NCI-H1436 treated with DMSO at 0.1 percent for 48 hours (cell line): ENCODE results near the gene LGALS7.
"Not testable (repeated sequence)": the region's sequence is repeated elsewhere in the genome, so short reads cannot be mapped to it uniquely, and the experiment has no call there.

Experiments
- DNase-seq: peaks from one replicate; lab custom pipeline; 2025; lab: John Stamatoyannopoulos, UW

The LGALS7 gene

DNA sequence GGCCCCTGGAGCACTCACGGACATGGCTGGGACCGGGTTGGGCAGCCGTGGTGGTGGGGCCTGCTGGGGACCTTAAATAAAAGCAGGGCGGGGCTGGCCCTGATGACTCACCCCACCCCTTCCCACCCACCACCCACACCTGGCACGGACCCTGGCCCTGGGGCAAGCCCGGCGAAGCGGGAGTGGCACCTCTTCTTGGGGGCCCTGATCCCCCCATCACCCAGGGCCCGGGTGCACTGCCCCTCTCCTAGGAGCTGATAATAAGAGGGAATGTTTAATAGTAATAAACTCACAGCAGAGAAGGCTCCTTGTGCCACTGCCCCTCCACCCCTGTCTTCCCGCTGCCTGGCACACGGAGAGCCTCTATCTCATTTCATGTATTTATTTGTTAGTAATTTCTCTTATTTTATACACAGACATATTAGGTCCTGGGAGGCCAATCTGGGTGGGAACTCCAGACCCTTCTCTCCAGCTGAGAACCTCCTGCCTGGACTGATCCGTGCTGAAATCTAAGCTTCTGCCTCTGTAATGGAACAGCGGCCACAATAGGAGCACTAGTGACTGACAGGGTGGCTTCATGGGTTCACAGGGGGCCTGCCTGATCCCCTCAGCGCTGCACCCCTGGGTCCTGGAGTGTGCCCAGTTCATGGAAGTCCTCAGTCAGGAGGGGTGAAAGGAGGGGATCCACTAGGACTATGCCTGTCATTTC, at the start of gene LGALS7:
LGALS7 (minus strand) TSS at position 49 of the 709 bp plus-strand sequence; CDS start at position 24, 25 bp downstream.
- no peak for DNase-seq

- not testable (repeated sequence) for DNase-seq
Observed at GRCh38 chr19:38821230-38821825, 48.0 kb upstream of the LGALS7 start.

- no peak for DNase-seq
Observed at GRCh38 chr19:38819231-38819920, 46.1 kb upstream of the LGALS7 start.

- no peak for DNase-seq
Observed at GRCh38 chr19:38817081-38817480, 43.8 kb upstream of the LGALS7 start.

DNA sequence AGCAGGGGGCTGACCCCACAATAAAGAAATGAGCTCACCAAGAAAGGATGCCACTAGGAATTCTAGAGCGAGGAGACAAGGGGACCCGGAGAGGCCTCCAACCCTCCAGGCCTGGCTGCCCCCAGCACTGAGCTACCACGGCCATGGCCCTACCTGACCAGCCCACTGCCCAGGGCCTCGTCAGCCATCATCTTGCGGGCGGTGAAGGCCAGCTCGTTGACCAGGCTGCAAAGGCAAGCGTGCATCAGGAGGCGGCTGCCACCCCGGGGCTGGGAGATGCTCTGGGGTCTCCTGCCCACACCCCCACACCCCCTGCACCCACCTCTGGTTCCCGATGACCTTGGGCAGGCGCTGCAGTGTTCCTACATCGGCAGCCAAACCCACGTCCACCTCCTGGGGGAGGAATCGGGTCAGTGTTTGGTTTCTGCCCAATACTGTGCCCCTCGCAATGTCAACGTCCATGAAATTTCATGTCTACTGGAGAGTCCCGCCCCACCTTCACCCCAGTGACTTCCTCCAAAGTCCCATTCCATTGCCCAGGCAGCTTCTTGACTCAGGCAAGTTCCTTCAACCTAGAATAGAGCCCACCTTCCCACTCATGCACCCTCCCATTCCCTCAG, 42.9 kb upstream of the LGALS7 start:
- no peak for DNase-seq

DNA sequence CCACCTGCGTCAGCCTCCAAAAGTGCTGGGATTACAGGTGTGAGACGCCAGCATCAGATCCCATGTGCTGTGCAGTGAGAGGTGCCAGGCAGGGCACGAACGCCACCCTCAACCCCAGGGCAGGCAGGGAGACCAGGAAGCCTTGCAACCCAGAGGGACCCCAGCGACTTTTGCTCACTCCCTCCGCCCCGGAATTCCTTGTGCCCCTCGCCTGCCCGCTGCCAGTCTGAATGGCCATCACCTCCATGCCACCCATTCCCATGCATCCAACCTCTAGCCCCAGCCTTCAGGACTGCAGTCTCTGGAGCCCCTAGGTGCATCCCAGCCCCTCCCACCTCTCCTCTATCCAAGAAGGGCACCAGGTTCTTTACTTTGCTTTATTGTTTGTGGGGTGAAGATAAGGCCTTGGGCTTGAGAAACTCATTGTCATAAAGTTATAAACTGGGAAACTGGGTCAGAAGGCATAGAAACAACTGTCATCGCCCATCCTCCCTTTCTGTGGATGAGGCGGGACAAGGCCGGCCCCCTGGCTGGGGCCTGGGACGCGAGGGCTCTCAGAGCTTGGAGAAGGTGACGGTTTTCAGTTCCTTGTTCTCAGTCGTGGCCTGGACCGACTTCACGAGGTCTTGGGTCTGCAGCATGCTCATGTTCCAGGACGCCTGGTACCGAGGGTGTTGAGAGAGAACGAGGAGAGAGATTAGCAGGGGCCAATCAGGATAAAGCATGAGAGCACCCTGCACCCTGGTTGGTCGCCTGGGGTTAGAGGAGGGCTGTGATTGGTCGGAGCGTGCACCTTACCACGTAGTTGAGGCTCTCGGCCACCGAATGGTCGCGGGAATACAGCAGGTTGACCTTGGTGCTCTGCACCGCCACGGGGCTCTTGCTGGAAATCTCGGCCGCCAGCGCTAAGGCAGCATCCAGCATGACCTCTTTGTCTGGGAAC, 42.0 kb upstream of the LGALS7 start:
- DNase-seq: no peak

DNA sequence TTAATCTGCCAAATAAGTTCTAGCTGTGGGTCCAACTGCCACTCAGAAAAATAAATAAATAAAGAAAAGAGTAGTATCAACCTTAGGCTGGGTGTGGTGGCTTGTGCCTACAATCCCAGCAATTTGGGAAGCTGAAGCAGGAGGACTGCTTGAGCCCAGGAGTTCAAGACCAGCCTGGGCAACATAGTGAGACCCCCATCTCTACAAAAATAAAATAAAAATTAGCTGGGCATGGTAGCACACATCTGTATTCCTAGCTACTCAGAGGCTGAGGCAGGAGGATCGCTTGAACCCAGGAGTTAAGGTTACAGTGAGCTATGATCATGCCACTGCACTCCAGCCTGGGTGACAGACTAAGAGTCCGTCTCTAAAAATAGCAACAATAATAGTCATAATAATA, 40.6 kb upstream of the LGALS7 start:
- DNase-seq: not testable (repeated sequence)

DNA sequence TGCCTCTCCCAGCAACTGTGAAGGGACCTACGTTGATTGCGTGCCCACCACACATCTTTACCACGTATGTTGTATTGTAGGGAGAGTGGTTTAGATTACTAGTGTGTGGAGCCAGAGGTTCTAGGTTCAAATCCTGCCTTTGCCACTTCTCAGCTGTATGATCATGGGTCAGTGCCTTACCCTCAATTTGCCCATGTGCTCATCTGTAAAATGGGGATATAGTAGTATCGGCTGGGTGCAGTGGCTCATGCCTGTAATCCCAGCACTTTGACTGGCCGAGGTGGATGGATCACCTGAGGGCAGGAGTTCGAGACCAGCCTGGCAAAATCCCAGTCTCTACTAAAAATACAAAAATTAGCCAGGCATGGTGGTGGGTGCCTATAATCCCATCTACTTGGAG, 40.0 kb upstream of the LGALS7 start:
- DNase-seq: no peak

GRCh38 chr19:38812841-38813320, 39.6 kb upstream of the LGALS7 start, which contains the start of gene LGALS4:
Gene LGALS4 (minus strand): TSS chr19:38812945. CDS start chr19:38812886, 59 bp downstream.
- DNase-seq: no peak

DNA sequence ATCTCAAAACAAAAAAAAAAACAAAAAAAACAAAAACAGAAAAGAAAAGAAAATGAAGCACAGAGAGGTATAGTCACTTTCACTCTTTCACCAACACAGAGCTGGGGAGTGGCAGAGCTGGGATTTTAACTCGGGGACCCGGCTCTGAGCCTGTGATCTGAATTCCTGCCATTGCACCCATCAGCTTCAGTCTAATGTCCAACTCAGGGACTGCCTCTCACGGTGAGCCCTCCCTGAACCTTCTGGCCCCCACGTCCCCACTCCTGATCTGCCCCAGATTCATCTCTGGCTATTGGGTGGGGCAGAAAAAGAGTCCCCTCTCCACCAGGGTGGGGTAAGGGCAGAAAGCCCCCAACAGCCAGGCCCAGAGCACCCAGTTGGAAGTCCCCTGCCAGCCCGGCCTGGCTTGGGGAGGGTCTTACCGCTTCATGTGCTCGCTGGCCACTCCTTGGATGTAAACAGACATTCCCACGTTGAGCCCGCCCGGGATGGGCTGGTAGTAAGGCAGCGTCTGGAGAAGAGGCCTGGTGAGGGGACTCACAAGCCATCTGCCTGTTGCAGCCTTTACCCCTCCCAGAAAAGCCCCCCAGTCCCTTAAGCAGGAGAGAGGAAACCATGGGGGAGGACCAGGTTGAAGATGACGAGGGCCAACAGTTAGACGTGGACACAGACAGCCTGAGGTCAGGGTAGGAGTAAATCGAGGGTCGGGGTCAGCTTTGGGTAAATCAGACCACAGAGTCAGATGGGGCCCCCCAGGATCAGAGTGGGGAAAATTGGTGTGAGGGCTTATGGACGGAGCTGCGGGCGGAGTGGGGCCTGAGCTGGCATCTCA, 38.9 kb upstream of the LGALS7 start:
- DNase-seq: no peak

- no peak for DNase-seq
Observed at GRCh38 chr19:38809592-38810252, 36.4 kb upstream of the LGALS7 start.

GRCh38 chr19:38808741-38809140, 35.4 kb upstream of the LGALS7 start:
- DNase-seq: no peak

DNA sequence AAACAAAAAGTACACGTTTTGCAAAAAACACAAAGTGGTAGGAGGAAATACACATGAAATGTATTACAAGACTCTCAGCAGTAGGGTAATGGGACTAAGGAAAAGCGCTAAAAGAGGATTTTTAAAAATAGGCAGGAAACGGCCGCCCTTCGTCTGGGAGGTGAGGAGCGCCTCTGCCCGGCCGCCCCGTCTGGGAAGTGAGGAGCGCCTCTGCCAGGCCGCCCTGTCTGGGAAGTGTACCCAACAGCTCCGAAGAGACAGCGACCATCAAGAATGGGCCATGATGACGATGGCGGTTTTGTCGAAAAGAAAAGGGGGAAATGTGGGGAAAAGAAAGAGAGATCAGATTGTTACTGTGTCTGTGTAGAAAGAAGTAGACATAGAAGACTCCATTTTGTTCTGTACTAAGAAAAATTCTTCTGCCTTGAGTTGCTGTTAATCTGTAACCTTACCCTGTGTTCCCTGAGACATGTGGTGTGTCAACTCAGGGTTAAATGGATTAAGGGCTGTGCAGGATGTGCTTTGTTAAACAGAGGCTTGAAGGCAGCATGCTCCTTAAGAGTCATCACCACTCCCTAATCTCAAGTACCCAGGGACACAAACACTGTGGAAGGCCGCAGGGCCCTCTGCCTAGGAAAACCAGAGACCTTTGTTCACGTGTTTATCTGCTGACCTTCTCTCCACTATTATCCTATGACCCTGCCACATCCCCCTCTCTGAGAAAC, 34.2 kb upstream of the LGALS7 start:
- not testable (repeated sequence) for DNase-seq

GRCh38 chr19:38806371-38806770, 33.1 kb upstream of the LGALS7 start:
- DNase-seq: no peak

DNA sequence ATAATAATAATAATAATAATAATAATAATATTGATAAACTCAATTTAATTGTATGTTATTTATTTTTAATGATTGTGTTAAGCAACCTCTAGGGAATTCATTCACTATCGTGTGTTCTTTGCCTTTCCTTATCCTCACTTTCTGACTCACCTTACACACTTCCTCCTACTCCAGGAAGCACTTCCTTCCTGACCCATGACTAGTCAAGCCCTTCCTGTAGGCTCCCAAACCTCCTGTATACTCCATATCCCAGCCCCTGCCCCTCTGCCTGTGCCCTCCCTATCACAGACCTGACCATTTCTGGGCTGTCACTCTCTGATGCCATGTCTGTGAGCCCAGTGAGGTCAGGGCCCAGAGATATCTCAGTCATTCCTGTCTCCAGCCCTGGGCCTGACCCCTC, 31.9 kb upstream of the LGALS7 start:
- DNase-seq: no peak

GRCh38 chr19:38803543-38803942, 30.2 kb upstream of the LGALS7 start:
- no peak for DNase-seq

DNA sequence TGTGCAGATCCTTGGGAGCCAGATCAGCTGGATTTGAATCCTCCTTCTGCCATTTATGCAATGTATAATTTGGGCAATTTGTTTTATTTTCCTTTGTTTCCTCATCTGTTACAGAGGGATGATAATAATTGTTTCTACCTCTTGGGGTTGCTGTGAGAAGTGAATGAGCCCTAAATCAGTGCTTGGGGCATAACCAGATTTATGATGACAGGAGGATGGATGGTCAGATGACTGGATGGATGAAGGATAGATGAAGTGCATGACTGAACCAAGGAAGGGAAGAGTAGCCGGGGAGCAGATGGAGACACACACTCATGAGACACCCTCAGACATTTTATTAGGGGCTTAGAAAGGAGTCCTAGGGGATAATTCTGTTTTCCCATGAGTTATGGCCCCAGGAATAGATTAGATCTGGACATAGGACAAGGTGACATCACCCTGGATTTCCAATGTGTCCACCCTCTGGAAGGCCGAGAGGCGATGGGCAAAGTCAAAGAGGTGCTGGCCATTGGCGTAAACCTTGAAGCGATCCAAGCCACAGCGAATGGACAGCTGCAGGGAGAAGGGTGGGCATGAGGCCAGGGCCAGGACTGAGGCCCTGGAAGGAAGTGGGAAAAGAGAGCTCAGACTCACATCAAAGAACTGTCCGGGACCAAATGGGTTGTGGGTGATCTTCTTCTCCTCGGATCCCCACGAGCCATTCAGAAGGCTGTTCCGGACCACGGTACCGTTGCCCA, 28.2 kb upstream of the LGALS7 start:
- no peak for DNase-seq

DNA sequence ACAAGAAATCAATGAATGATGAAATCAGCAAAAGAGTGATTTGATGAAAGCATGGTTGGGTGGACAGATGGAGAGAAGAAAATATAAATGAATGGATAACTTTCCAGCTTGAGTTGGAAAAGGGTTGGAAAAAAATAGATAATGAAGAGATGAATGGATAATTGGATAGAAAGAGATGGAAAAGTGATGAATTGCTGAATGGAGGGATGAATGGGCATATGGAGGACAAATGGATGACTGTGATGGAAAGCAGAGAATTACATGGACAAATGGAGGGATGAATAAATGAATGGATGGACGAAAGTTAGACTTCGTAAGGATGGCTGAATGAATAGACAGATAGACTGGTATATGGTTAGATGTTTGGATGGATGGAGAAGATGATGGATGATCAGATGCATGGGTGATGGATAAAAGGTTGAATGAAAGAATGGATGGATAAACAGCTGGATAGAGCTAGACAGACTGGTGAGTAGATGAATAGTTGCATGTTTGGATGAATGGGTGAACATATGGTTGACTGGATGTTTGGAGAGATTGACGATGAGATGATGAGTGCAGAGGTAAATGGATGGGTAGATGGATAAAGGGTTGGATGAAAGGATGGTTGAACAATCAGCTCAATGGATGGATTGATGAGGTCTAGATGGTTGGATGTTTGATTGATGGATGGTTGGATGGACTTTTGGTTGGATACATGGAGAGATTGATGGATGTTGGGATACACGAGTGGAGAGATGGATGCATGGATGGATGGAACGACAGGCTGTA, 27.4 kb upstream of the LGALS7 start:
- DNase-seq: no peak
